ENCODE results near the gene MOV10. TPM values are rescaled to one million over a fixed set of nuclear protein-coding genes. Genes with fewer than 3 reads are reported as not detected.

The MOV10 gene
- total RNA-seq, 1 donor from 2014 or later: 85.1 TPM

- Mint-ChIP-seq H3K4me1 (ENCODE audit: unreplicated experiment) (peaks cover 40% of the 10 kb centered on the region), H3K36me3 (ENCODE audit: unreplicated experiment) (peaks cover 31% of the 10 kb centered on the region), H3K9me3 (ENCODE audit: unreplicated experiment) (no peaks in the 10 kb centered on the region), H3K27ac (ENCODE audit: unreplicated experiment) (no peak overlapping the region), H3K27me3 (ENCODE audit: unreplicated experiment) (no peaks in the 10 kb centered on the region), H3K4me3 (ENCODE audit: unreplicated experiment) (no peak overlapping the region)
- TF ChIP-seq CTCF (IDR thresholded peaks at IDR 0.05): no peak
- peak; percentile 79 for DNase-seq (ENCODE audit: extremely low spot score, unreplicated experiment)
Measured at GRCh38 chr1:112697781-112698201, 23.3 kb downstream of the MOV10 start.

GRCh38 chr1:112698366-112699310 is 24.2 kb downstream of the MOV10 start:
- H3K36me3 Mint-ChIP-seq (ENCODE audit: unreplicated experiment): peaks cover 31% of the 10 kb centered on the region
- DNase-seq (ENCODE audit: extremely low spot score, unreplicated experiment): peak; percentile 70
- TF ChIP-seq CTCF (IDR thresholded peaks at IDR 0.05): no peak
- H3K27ac Mint-ChIP-seq (ENCODE audit: unreplicated experiment): peak overlapping the region; percentile 96
- H3K4me1 Mint-ChIP-seq (ENCODE audit: unreplicated experiment): peaks cover 46% of the 10 kb centered on the region
- no peak overlapping the region for H3K4me3 Mint-ChIP-seq (ENCODE audit: unreplicated experiment)
- no peaks in the 10 kb centered on the region for H3K27me3 Mint-ChIP-seq (ENCODE audit: unreplicated experiment)
- no peaks in the 10 kb centered on the region for H3K9me3 Mint-ChIP-seq (ENCODE audit: unreplicated experiment)

- Mint-ChIP-seq H3K27me3 (ENCODE audit: unreplicated experiment) (no peaks in the 10 kb centered on the region), H3K36me3 (ENCODE audit: unreplicated experiment) (peaks cover 31% of the 10 kb centered on the region), H3K4me3 (ENCODE audit: unreplicated experiment) (no peak overlapping the region), H3K27ac (ENCODE audit: unreplicated experiment) (peak overlapping the region; percentile 96), H3K9me3 (ENCODE audit: unreplicated experiment) (no peaks in the 10 kb centered on the region), H3K4me1 (ENCODE audit: unreplicated experiment) (peaks cover 56% of the 10 kb centered on the region)
- DNase-seq (ENCODE audit: extremely low spot score, unreplicated experiment): peak; percentile 74
- TF ChIP-seq CTCF (IDR thresholded peaks at IDR 0.05): no peak
Measured at GRCh38 chr1:112699425-112700144, 25.1 kb downstream of the MOV10 start.

GRCh38 chr1:112700290-112701226 is 26.1 kb downstream of the MOV10 start:
- peak; percentile 98 for DNase-seq (ENCODE audit: extremely low spot score, unreplicated experiment)
- peak; percentile 27 for TF ChIP-seq CTCF (IDR thresholded peaks at IDR 0.05)
- Mint-ChIP-seq H3K4me1 (ENCODE audit: unreplicated experiment) (peaks cover 66% of the 10 kb centered on the region), H3K27ac (ENCODE audit: unreplicated experiment) (peak overlapping the region; percentile 96), H3K27me3 (ENCODE audit: unreplicated experiment) (no peaks in the 10 kb centered on the region), H3K4me3 (ENCODE audit: unreplicated experiment) (peak overlapping the region; percentile 26), H3K9me3 (ENCODE audit: unreplicated experiment) (no peaks in the 10 kb centered on the region), H3K36me3 (ENCODE audit: unreplicated experiment) (peaks cover 25% of the 10 kb centered on the region)

Measured in osteocyte (in vitro differentiated cells).